Fibroblast of peridontal ligament (primary cell): ENCODE results near the gene COL2A1.

Experiments used
- DNase-seq: peaks from one replicate; pipeline ENCODE4 v3.0.0-alpha.2; 2010; ENCODE audit errors: extremely low read depth

COL2A1 gene

DNA sequence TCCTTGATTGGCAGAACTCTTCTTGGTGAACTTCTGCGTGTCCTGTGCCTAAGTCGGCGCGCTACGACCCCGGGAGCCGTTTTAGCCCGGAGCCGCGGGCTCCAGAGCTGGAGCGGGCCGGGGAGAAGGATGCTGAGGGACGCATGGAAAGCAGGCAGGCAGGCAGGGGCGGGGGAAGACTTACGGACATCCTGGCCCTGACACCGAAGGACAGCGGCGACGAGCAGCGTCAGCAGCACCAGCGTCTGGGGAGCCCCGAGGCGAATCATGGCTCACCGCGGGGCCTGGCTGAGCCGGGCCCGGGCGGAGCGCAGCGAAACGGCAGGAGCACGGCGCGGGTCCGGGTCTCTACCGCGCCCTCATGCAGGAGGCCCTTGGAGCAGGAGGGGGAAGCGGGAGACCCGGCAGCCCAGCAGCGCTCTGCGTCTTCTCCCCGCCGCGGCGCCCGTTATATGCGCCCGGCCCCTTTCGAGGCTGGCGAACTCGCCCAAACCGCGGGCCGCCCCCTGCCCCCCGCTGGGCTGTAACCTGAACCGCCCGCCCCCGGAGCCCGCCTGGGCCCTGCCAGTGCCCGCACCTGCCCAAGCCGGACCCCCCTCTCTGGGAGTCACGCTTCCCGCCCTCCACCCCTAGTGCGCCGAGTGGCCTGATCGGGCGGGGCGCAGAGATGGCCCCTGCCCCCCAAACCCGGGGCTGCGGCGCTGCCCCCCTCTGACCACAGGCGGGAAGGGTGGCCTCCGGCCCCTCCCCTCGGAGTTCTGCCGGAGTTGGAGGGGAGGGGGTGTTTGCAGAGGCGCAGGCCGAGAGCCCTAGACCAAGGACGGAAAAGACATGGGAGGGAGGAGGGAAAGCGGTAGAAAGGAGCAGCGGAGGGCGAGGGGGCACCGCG is at the start of gene COL2A1:
Gene COL2A1 (minus strand): TSS at position 424 of the 889 bp plus-strand sequence. CDS start 155 bp downstream, at position 269.
- DNase-seq: no peak

DNA sequence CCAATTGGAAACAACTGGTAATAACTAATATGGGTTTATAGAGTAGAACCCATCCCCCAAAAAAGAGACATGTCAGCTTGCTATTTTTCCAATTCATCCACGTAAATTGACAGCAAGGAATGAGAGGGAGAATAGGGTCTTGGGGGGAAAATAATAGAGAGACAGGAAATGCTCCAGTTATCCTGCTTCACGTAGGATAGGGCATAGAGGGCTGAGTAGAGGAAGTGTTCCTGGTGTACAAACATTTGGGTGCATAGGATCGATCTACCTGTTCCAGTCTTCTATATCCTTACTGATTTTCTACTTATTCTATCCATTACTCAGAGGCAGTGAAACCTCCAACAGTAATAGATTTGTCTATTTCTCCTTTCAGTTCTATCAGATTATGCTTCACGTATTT is 49.6 kb upstream of the COL2A1 start:
- no peak for DNase-seq

DNA sequence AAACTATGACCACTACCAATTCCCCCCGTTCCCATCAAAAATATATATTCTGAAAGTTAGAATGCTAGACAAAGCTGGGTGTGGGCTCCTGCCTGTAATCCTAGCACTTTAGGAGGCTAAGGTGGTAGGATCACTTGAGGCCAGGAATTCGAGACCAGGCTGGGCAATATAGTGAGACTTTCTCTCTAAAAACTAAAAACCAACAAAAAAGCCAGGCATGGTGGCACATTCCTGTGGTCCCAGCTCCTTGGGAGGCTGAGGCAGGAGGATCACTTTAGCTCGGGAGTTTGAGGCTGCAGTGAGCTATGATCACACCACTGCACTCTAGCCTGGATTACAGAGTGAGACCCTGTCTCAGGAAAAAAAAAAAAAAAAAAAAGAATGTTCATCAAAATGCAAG is 48.8 kb upstream of the COL2A1 start:
- DNase-seq: no peak

- DNase-seq: no peak
These were observed 47.4 kb upstream of the COL2A1 start for GRCh38 chr12:48051681-48052080.

GRCh38 chr12:48050174-48050573 is 45.9 kb upstream of the COL2A1 start:
- DNase-seq: no peak

DNA sequence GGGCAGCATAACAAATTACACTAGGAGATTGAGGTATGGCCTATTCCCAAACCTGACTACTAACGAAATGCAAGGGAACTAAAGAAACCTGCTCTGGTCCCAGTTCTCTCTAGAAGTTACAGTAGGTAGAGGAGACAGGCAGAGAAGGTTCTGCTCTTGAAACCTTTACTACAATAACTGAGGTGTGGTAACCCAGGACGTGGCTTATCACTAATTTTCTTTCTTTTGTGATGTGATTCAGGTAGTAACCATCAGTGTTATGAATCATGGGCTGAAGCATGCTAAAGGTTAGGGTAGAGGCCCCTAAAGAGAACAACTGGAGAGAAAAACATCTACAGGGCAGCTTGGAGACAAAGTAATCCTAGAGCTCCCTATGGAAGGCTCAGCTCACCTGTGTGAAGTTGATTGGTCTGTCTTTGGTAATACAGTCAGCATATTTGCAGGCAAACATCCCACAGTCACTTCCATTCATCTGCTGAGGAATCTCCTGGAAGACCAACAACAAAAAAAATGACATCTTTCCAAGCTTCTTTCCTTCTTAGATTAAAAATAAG is 41.8 kb upstream of the COL2A1 start:
- DNase-seq: no peak

GRCh38 chr12:48045061-48045846 is 41.0 kb upstream of the COL2A1 start:
- DNase-seq: no peak

- no peak for DNase-seq
These were observed 40.1 kb upstream of the COL2A1 start for GRCh38 chr12:48044396-48044795.

DNA sequence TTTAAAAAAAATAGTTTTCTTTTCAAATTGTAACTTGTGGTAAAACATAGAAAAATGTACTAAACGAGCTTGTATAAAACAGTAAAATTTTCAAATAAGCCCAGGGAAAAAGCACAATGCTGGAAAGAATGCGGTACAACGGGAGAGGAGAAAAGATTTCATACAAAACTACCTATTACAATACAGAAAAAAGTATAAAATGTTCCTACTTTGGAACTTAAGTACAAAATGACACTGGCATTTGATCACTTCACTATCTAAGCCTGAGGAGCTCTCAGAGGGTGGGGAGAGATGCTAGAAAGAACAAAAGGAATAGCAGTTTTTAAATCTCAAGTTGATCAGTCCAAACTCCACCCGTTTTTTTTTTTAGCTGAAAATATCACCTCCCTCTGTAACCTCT is 39.5 kb upstream of the COL2A1 start:
- no peak for DNase-seq

- no peak for DNase-seq
These were observed 37.5 kb upstream of the COL2A1 start for GRCh38 chr12:48041591-48042423.

- no peak for DNase-seq
These were observed 36.1 kb upstream of the COL2A1 start for GRCh38 chr12:48040354-48040753.

DNA sequence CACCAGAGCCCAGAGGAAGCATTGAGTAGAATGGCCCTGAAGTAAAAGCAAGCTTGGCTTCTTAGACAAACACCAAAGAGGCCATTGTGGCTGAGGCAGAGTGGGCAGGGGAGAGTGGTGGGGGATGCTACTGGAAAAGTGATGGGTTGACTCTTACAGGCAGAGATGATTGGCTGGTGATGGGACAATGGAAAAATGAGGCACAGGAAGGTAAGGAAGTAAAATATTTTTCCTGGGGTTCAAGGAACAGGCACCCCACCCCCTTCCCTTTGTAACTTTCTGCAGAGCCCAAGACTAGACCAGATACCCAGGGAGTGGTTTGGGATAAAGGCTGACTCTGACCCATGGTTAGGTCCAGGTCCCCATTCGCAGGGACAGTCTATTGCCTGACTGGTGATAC is 34.9 kb upstream of the COL2A1 start:
- no peak for DNase-seq

DNA sequence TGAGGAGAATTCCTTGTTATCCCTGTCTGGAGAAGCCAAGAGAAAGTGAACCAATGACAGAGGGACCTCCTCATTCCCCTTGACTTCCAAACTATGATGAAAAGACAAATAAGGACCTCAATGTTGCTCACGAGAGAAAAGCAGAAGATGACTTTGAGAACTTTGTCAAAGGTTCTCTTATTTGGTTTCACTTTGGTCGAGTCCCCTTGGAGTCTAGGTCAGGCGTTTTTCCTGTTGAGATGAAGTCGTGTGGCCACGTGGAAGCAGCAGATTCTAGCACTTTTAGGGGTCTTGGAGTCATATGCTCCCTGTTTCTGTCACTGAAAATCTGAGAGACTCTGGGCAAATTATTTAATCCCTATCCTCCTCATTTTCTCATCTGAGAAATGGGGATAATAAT is 33.8 kb upstream of the COL2A1 start:
- no peak for DNase-seq

- DNase-seq: peak; percentile 14
These were observed 33.1 kb upstream of the COL2A1 start for GRCh38 chr12:48037267-48037915.

DNA sequence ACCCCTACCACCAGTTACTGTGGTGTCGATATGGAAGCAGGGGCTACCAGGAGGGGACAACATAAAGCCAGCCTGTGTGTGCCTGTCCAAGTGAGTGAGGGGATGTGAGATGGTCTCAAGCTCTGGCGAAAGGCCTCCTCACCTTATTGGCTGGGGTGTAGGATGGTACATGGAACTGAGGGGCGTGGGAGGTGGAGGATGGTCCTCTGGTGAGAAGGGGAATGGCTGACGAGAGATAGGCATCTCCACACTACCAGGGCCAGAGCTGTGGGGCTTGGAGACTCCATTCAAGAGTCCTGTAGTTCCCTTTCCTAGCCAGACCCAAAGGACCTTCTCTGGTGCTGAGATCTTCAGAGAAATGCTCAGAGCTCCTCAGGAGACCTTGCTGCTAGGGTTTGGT is 32.5 kb upstream of the COL2A1 start:
- no peak for DNase-seq

- DNase-seq: no peak
These were observed 30.8 kb upstream of the COL2A1 start for GRCh38 chr12:48034835-48035805.

- no peak for DNase-seq
These were observed 29.2 kb upstream of the COL2A1 start for GRCh38 chr12:48033451-48033850.

GRCh38 chr12:48032597-48032996 is 28.3 kb upstream of the COL2A1 start:
- DNase-seq: peak; percentile 10

DNA sequence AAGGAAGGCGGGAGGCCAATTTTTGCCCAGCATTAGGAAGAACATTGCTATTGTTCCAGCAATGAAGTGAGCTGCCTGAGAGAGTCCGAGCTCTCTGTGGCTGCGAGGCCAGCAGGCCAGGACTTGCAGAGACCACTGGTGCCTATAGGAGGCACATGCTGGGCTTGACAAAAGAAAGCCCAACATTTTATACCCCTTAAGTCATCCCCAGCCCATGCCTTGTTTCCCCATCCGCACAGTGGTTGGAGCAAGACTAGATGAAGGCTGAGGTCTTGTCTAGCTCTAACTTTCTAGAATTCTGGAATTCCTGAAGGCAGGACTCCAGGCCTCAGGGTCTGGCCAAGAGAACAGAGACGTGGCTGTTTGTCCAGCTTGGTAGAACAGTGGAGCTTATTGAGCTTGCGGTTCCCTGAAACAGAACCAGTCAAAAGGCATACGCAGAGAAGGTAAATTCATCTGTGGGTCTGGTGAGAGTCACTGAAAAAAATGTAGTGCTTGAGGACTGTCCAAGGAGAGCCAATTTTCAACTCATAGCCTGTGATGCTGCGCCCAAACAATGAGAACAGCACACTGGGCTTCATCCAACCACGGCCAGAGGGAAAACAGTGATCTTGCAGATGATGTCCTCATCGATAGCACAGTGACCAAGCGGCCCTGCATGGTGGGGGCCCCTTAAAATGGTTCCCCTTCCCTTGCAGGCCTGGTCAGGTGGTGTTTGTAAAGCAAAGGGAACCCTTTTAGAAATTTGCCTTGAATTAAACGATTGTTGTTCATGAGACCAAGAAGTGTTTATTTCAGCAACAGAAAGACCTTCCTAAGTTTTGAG is 27.1 kb upstream of the COL2A1 start:
- no peak for DNase-seq
